PC-9 (cell line): ENCODE data around the gene PRR22. TPM values are rescaled to one million over a fixed set of nuclear protein-coding genes. Genes with fewer than 3 reads are reported as not detected.
A peak's percentile ranks its signal among the peaks of the same experiment; 100 is the strongest.

ENCODE experiments used
- BruUV-seq: library from RNA; stranded (reverse); fragments of 400-500 nt; replicated peaks from 2 replicates; lab custom pipeline; 2021; lab: Mats Ljungman, UMichigan
- CTCF ChIA-PET: fragments of 300-600 bp; sonication (Branson Sonifier 250); formaldehyde crosslinking; loops from one replicate; lab custom pipeline; 2022; ENCODE audit warnings: antibody characterized with exemption; lab: Charles Lee
- POLR2A ChIA-PET: fragments of 300-600 bp; sonication (Branson Sonifier 250); formaldehyde crosslinking; loops from one replicate; lab custom pipeline; 2022; ENCODE audit warnings: antibody characterized with exemption; ENCODE audit not compliant: unreplicated experiment; lab: Charles Lee
- DNase-seq, 2 experiments: peaks; one replicate each; pipeline versions ENCODE4 v3.0.0 to v3.0.0-alpha.2; 2015 to 2022; ENCODE audit warnings: mixed read lengths in 1 of 2
- H2AFZ ChIP-seq: fragments of 200-600 bp; sonication (generic); 2 replicates; pipeline ENCODE4 v1.8.1; 2017; ENCODE audit warnings: antibody characterized with exemption
- H3F3A ChIP-seq: fragments of 200-600 bp; sonication (generic); 2 replicates; pipeline ENCODE4 v1.8.1; 2017; ENCODE audit warnings: antibody characterized with exemption, mild to moderate bottlenecking, low read depth; ENCODE audit not compliant: insufficient read depth
- H3K27ac ChIP-seq: fragments of 200-600 bp; sonication (generic); 2 replicates; pipeline ENCODE4 v1.6.1; 2016; ENCODE audit warnings: mixed run types
- H3K27me3 ChIP-seq: fragments of 200-600 bp; sonication (generic); 2 replicates; pipeline ENCODE4 v1.6.1; 2016; ENCODE audit warnings: low read depth, mixed run types; ENCODE audit not compliant: insufficient read depth
- H3K36me3 ChIP-seq: fragments of 200-600 bp; sonication (generic); 2 replicates; pipeline ENCODE4 v1.6.1; 2016; ENCODE audit warnings: low read depth, mixed run types
- H3K4me1 ChIP-seq: fragments of 200-600 bp; sonication (generic); replicated peaks from 2 replicates; pipeline ENCODE4 v1.6.1; 2016; ENCODE audit warnings: mixed run types; ENCODE audit not compliant: insufficient read depth
- H3K4me2 ChIP-seq: fragments of 200-600 bp; sonication (generic); 2 replicates; pipeline ENCODE4 v1.6.1; 2017; ENCODE audit warnings: mixed run types
- H3K4me3 ChIP-seq: fragments of 200-600 bp; sonication (generic); 2 replicates; pipeline ENCODE4 v1.6.1; 2016; ENCODE audit warnings: mixed run types
- H3K79me2 ChIP-seq: fragments of 200-600 bp; sonication (generic); 2 replicates; pipeline ENCODE4 v1.6.1; 2017; ENCODE audit warnings: low read depth, mixed run types
- H3K9me2 ChIP-seq: fragments of 200-600 bp; sonication (generic); 2 replicates; pipeline ENCODE4 v1.8.1; 2017; ENCODE audit warnings: mild to moderate bottlenecking; ENCODE audit not compliant: insufficient read depth
- H3K9me3 ChIP-seq: fragments of 200-600 bp; sonication (generic); 2 replicates; pipeline ENCODE4 v1.8.1; 2016; ENCODE audit warnings: low read depth; ENCODE audit not compliant: insufficient read depth
- H4K20me1 ChIP-seq: fragments of 200-600 bp; sonication (generic); 2 replicates; pipeline ENCODE4 v1.8.1; 2017; ENCODE audit not compliant: insufficient read depth
- EZH2 ChIP-seq: fragments of 200-600 bp; sonication (generic); IDR thresholded peaks from 2 replicates; pipeline ENCODE4 v1.8.0; 2017; ENCODE audit warnings: antibody characterized with exemption, low read depth
- intact Hi-C: fragments of 100-400 bp; cut with micrococcal nuclease; formaldehyde crosslinking; loops from one replicate; pipeline ENCODE4 v1.10.0; 2022; ENCODE audit not compliant: unreplicated experiment
- total RNA-seq: library from RNA; stranded (reverse); gene quantifications from 2 replicates; pipeline ENCODE4 v1.2.3, GENCODE V29; 2021
- TF ChIP-seq, protein P1 (sequence below): fragments of 200-600 bp; sonication (generic); conservative IDR thresholded peaks from 2 replicates; pipeline ENCODE4 v1.6.1; 2017; ENCODE audit warnings: mixed run types, antibody characterized with exemption, mild to moderate bottlenecking, moderate library complexity

The PRR22 gene
- total RNA-seq, 1 experiment from 2014 or later = 4.6 TPM

DNA sequence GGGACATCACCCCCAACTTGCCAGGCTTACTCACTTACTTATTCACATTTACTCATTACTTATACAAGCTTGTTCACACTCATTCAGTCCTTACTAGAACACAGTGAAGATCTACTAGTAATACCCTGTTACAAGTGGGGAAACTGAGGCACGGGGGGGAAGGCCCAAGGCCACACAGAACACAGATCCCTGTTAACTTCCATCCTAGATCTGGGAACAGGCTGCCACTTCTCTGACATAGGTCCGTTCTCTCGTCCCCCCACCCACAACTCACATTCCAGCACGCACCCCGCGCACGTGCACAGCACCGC, 18.9 kb upstream of the PRR22 start:
- Histone ChIP-seq H3K4me1 (no peaks in the 10 kb centered on the region), H3K79me2 (no peaks in the 10 kb centered on the region), H4K20me1 (no peaks in the 10 kb centered on the region), H3K9me3 (no peaks in the 10 kb centered on the region), H3K4me2 (peak overlapping the region; percentile 78), H3F3A (no peaks in the 10 kb centered on the region; the same call in 1 of the 2 replicates), H3K36me3 (no peaks in the 10 kb centered on the region), H3K27ac (no peak overlapping the region), H3K4me3 (peak overlapping the region; percentile 37; the same call in 1 of the 2 replicates), H2AFZ (0 out of 2 replicates have a peak overlapping the region, but pooled peaks have one; percentile 56), H3K27me3 (0 out of 2 replicates have a peak, but pooled peaks cover 8% of the 10 kb centered on the region), H3K9me2 (no peaks in the 10 kb centered on the region)
- no peak for DNase-seq
- TF ChIP-seq, protein P1, sequence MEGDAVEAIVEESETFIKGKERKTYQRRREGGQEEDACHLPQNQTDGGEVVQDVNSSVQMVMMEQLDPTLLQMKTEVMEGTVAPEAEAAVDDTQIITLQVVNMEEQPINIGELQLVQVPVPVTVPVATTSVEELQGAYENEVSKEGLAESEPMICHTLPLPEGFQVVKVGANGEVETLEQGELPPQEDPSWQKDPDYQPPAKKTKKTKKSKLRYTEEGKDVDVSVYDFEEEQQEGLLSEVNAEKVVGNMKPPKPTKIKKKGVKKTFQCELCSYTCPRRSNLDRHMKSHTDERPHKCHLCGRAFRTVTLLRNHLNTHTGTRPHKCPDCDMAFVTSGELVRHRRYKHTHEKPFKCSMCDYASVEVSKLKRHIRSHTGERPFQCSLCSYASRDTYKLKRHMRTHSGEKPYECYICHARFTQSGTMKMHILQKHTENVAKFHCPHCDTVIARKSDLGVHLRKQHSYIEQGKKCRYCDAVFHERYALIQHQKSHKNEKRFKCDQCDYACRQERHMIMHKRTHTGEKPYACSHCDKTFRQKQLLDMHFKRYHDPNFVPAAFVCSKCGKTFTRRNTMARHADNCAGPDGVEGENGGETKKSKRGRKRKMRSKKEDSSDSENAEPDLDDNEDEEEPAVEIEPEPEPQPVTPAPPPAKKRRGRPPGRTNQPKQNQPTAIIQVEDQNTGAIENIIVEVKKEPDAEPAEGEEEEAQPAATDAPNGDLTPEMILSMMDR = no peak
- TF ChIP-seq EZH2 = no peak
- no TSS peak for BruUV-seq
- ChIA-PET POLR2A (interaction anchor here (0.5 to 0.6 kb wide), 2 partner anchors 13 to 897 kb away, joined by 3 read pairs; no protein-coding TSS in a partner anchor), CTCF (interaction anchor here (0.5 to 1.5 kb wide), 11 partner anchors 9 to 555 kb away, joined by 3 to 14 read pairs (median 5); partner anchors contain the start of genes DUS3L and NDUFA11)
- intact Hi-C loops = loop anchor here (10.0 kb wide), 2 partner anchors 181 to 221 kb away; no protein-coding TSS in a partner anchor

DNA sequence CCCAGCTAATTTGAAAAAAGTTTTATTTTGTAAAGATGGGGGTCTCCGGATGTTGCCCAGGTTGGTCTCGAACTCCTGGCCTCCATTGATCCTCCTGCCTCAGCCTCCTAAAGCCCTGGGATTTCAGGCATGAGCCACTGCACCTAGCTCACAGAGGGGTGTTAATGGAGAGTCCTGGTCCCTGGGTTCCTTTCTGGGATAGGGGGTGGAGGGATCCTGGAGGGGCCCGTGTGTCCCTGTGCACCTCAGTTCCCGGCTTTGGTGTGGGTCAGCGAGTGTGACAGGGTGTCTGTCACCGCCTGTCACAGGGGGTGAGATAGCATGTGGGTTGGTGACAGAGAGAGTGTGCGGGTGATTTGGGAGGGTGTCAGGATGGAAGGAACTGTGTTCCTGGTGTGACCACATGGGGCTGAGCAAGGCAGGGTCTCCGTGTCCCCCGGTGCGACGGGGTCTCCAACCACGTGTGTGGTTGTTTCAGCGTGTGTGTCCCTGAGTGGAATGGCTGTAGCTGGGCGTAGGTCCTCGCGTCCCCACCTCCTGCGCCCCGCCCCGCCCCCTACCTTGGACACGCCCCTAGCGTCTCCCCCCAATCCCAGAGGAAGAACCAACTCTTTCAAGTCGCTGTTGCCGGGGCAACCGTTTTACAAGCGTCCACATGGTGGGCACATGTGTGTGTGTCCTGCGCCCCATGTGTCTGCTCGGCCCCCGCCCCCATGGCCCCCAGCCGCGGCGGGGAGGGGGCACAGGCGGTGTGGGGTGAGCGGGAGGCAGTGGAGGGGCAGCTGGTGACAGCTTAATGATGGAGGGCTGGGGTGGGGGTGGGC, 17.5 kb upstream of the PRR22 start:
- ChIA-PET CTCF (interaction anchor here (0.6 kb wide), 2 partner anchors 89 to 95 kb away, joined by 4 to 8 read pairs; no protein-coding TSS in a partner anchor), POLR2A (no interaction called here)
- no peak overlapping the region for H3K4me2 ChIP-seq
- H4K20me1 ChIP-seq = no peaks in the 10 kb centered on the region
- TF ChIP-seq, protein P1 = no peak
- no peak for TF ChIP-seq EZH2
- H3K9me3 ChIP-seq = no peaks in the 10 kb centered on the region
- H3K4me3 ChIP-seq = no peak overlapping the region
- no peak for DNase-seq
- H3K27me3 ChIP-seq = 0 out of 2 replicates have a peak, but pooled peaks cover 8% of the 10 kb centered on the region
- no peaks in the 10 kb centered on the region for H3K4me1 ChIP-seq
- H3F3A ChIP-seq = no peaks in the 10 kb centered on the region; the same call in 1 of the 2 replicates
- no TSS peak for BruUV-seq
- H3K36me3 ChIP-seq = no peaks in the 10 kb centered on the region
- H3K79me2 ChIP-seq = no peaks in the 10 kb centered on the region
- no peak overlapping the region for H3K27ac ChIP-seq
- intact Hi-C loops = loop anchor here (10.0 kb wide), 2 partner anchors 183 to 223 kb away; no protein-coding TSS in a partner anchor
- no peaks in the 10 kb centered on the region for H3K9me2 ChIP-seq
- no peak overlapping the region for H2AFZ ChIP-seq

DNA sequence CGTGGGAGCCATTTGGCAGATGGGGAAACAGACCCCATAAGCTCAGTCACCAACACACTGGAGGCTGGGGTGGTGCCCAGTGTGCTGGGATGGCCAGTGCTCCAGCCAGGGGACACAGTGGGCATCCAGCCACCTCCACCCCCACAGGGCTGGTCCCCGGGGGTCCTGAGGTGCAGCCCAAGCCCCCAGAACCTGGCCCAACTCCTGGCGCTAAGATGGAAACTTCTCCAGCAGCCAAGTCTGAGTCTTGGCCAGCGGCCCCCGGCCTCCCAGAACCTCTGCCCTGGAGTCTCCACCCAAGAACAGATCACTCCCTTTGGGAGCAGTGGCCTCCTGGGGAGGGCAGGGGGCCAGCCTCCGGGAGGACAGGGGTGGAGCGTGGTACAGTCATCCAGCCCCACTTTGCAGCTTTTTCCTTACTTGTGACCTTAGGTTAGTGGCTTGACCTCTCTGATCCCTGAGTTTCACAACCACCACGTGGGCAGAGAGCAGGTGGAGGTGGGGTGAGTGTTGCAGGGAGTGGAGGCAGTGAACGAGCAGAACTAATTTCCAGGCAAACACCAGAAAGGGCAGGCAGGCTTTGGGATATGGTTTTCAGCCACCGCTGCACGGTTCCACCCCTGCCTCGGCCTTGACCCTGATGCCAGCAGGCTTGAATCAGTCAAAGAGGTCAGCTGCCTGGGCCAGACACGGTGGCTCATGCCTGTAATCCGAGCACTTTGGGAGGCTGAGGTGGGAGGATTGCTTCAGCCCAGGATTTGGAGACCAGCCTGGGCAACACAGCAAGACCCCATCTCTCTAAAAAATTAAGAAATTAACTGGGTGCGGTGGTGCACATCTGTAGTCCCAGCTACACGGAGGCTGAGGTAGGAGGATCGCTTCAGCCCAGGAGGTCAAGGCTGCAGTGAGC, 16.1 kb upstream of the PRR22 start:
- Histone ChIP-seq H3K4me1 (no peaks in the 10 kb centered on the region), H3K27me3 (0 out of 2 replicates have a peak, but pooled peaks cover 2% of the 10 kb centered on the region), H3K79me2 (no peaks in the 10 kb centered on the region), H4K20me1 (no peaks in the 10 kb centered on the region), H3K36me3 (no peaks in the 10 kb centered on the region), H2AFZ (no peak overlapping the region), H3F3A (no peaks in the 10 kb centered on the region), H3K9me2 (no peaks in the 10 kb centered on the region), H3K27ac (no peak overlapping the region), H3K4me2 (no peak overlapping the region), H3K4me3 (no peak overlapping the region), H3K9me3 (no peaks in the 10 kb centered on the region)
- no TSS peak for BruUV-seq
- CTCF ChIA-PET = no interaction called here
- no peak for TF ChIP-seq EZH2
- TF ChIP-seq, protein P1 = no peak
- POLR2A ChIA-PET = no interaction called here
- no peak for DNase-seq
- intact Hi-C loops = loop anchor here (10.0 kb wide), 2 partner anchors 184 to 224 kb away; no protein-coding TSS in a partner anchor
